ENCODE results near the gene RAD1. TPM values are rescaled to one million over a fixed set of nuclear protein-coding genes. Genes with fewer than 3 reads are reported as not detected.
A peak's percentile ranks its signal among the peaks of the same experiment; 100 is the strongest.
"Not testable (repeated sequence)": the region's sequence is repeated elsewhere in the genome, so short reads cannot be mapped to it uniquely, and the experiment has no call there.

The RAD1 gene
- total RNA-seq, 4 donors from 2014 or later: 9.5 to 33.0 (median 14.5) TPM

DNA sequence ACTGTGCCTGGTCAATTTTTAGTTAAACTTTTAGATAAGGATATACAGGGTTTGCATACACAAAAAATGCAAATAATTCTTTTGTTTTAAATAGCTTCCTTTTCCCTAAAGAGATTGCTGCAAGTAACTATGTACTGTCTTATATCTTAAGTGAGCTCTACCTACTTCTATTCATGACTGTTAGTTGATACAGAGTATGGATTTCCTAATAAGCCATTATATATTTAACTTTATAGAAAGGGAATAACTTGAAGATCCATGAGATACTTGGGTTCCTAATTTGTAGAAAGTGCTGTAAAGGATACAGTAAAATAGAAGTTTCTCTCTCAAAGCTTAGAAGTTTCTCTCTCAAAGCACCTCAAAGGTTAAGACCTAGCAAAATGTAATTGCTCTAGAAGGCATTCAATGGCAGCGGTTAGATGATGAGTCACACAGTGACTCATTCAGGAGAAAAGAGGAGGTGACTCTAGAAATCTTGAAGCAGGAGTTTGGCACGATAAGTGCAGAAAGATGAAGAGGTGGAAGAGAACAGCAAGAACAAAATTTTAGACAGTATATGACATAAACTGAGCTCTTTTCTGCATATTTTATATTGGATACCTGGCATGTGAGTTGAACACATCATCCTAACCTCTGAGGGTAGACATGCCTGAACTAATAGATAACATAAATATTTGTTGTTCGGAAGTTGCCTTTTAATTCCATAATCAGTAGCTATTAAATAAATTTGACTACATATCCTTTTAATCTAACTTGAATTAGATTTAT lies 8.6 kb upstream of the RAD1 start:
- H3K36me3 ChIP-seq: peaks cover 0 to 59% (median 0%) of the 10 kb centered on the region in 3 donors
- DNase-seq: peak in 1 of 3 donors; percentile 69
- H3K27me3 ChIP-seq: no peaks in the 10 kb centered on the region
- TF ChIP-seq POLR2A (IDR thresholded peaks at IDR 0.05): no peak
- TF ChIP-seq, protein P1, sequence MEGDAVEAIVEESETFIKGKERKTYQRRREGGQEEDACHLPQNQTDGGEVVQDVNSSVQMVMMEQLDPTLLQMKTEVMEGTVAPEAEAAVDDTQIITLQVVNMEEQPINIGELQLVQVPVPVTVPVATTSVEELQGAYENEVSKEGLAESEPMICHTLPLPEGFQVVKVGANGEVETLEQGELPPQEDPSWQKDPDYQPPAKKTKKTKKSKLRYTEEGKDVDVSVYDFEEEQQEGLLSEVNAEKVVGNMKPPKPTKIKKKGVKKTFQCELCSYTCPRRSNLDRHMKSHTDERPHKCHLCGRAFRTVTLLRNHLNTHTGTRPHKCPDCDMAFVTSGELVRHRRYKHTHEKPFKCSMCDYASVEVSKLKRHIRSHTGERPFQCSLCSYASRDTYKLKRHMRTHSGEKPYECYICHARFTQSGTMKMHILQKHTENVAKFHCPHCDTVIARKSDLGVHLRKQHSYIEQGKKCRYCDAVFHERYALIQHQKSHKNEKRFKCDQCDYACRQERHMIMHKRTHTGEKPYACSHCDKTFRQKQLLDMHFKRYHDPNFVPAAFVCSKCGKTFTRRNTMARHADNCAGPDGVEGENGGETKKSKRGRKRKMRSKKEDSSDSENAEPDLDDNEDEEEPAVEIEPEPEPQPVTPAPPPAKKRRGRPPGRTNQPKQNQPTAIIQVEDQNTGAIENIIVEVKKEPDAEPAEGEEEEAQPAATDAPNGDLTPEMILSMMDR (IDR thresholded peaks at IDR 0.05): no peak
- no peak overlapping the region for H3K27ac ChIP-seq
- H3K9me3 ChIP-seq: no peaks in the 10 kb centered on the region
- peaks cover 0 to 6% (median 0%) of the 10 kb centered on the region in 4 donors for H3K4me1 ChIP-seq
- no peak overlapping the region for H3K4me3 ChIP-seq

DNA sequence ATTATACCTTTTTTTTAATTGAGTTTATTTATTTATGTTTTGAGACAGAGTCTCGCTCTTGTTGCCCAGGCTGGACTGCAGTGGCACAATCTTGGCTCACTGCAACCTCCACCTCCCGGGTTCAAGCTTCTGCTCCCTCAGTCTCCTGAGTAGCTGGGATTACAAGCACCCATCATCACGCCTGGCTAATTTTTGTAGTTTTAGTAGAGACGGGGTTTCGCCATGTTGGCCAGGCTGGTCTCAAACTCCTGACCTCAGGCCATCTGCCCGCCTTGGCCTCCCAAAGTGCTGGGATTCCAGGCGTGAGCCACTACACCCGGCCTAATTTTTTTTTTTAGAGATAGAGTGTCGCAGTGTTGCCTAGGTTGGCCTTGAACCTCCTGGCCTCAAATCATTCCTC lies 8.0 kb upstream of the RAD1 start:
- H3K9me3 ChIP-seq, H3K27me3 ChIP-seq, H3K4me1 ChIP-seq, H3K27ac ChIP-seq, H3K4me3 ChIP-seq, DNase-seq: not testable (repeated sequence)
- H3K36me3 ChIP-seq: peaks cover 0 to 59% (median 0%) of the 10 kb centered on the region in 3 donors

DNA sequence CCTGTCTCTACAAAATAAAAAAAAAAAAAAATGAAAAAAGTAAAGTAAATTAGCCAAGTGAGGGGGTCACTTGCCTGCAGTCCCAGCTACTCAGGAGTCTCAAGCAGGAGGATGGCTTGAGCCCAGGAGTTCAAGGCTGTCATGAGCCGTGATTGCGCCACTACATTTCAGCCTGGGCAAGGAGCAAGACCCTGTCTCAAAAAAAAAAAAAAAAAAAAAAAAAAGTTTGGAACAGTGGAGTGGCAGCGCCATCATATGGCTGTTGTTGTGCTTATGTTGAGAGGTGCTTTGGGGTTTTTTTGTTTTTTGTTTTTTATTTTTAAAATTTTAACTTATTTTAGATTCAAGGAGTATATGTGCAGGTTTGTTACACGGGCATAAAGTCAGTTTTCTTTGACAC lies 3.8 kb upstream of the RAD1 start:
- H3K36me3 ChIP-seq: peaks cover 0 to 35% (median 0%) of the 10 kb centered on the region in 3 donors

DNA sequence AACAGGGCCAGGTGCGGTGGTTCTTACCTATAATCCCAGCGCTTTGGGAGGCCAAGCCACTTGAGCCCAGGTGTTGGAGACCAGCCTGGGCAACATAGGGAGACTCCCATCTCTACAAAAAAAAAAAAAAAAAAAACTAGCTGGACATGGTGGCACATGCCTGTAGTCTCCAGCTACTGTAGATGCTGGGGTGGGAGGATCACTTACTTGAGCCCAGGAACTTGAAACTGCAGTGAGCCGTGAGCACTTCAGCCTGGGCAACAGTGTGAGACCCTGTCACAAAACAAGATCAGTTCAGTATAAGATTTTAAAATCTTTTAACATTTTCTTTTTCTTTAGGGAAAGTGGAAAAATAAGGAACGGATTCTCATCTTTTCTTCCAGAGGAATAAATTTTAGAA lies 2.7 kb upstream of the RAD1 start:
- Histone ChIP-seq H3K4me3 (no peak overlapping the region), H3K27me3 (no peaks in the 10 kb centered on the region), H3K27ac (no peak overlapping the region), H3K4me1 (peaks cover 0 to 27% (median 13%) of the 10 kb centered on the region in 4 donors), H3K9me3 (no peaks in the 10 kb centered on the region), H3K36me3 (peaks cover 0 to 27% (median 0%) of the 10 kb centered on the region in 3 donors)
- DNase-seq: no peak
- no peak for TF ChIP-seq POLR2A (IDR thresholded peaks at IDR 0.05)
- TF ChIP-seq, protein P1 (IDR thresholded peaks at IDR 0.05): no peak

More for the DNA sequence above, 3.8 kb upstream of the RAD1 start:
- no peak for TF ChIP-seq POLR2A (IDR thresholded peaks at IDR 0.05)
- TF ChIP-seq, protein P1 (IDR thresholded peaks at IDR 0.05): no peak
- Histone ChIP-seq H3K4me1 (peaks cover 0 to 26% (median 11%) of the 10 kb centered on the region in 4 donors), H3K9me3 (no peaks in the 10 kb centered on the region), H3K4me3 (no peak overlapping the region), H3K27me3 (no peaks in the 10 kb centered on the region), H3K27ac (no peak overlapping the region)
- no peak for DNase-seq

DNA sequence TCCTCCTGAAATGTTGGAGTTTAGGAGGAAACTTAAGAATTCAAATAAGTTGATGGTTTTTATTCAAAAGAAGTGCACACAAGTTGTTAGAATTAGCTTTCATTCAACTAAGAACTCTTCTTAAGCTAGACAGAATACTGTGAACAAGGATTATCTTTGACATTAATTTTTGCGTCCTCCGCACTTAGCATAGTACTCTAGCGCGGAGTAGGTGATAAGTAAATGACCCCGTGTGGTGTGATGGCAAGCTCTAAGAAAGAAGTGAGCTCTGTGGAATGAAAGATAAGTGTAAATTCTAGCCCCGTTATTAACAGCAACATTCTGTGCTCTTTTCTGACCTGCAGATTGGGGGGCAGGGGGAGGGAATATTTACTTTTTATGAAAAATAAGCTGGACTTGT lies 1.2 kb upstream of the RAD1 start:
- no peak for DNase-seq
- H3K4me3 ChIP-seq: peak overlapping the region; percentile 77 to 96 (median 86)
- peaks cover 0 to 27% (median 13%) of the 10 kb centered on the region in 4 donors for H3K4me1 ChIP-seq
- no peak overlapping the region for H3K27ac ChIP-seq
- peaks cover 0 to 20% (median 0%) of the 10 kb centered on the region in 3 donors for H3K36me3 ChIP-seq
- H3K9me3 ChIP-seq: no peaks in the 10 kb centered on the region
- no peak for TF ChIP-seq POLR2A (IDR thresholded peaks at IDR 0.05)
- TF ChIP-seq, protein P1 (IDR thresholded peaks at IDR 0.05): no peak
- no peaks in the 10 kb centered on the region for H3K27me3 ChIP-seq

DNA sequence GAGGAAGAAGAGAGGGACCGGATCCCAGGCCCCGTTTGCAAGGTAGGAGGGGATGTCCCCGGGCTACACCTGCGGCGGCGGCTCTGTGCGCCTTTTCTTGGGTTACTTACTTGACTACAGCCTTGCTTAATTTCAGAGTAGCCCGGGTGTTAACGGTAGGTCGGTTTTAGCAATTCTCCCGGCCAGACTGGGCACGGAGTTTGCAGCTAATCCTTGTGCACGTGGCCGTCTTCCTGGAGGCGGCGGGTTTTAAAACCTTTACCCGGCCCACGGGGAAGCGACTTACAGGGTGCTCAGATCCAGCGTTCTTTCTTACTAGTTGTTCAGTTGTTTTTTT lies 520 bp upstream of the RAD1 start:
- Histone ChIP-seq H3K27me3 (no peaks in the 10 kb centered on the region), H3K27ac (peak overlapping the region; percentile 78 to 90 (median 88)), H3K36me3 (peaks cover 0 to 20% (median 0%) of the 10 kb centered on the region in 3 donors), H3K4me1 (peaks cover 0 to 27% (median 13%) of the 10 kb centered on the region in 4 donors), H3K4me3 (peak overlapping the region; percentile 77 to 96 (median 86)), H3K9me3 (no peaks in the 10 kb centered on the region)
- TF ChIP-seq, protein P1 (IDR thresholded peaks at IDR 0.05): no peak
- no peak for TF ChIP-seq POLR2A (IDR thresholded peaks at IDR 0.05)
- no peak for DNase-seq
